GM12892 (cell line): Measurements from ENCODE around the gene USP7.

Source experiments
- POLR2A ChIP-seq: IDR thresholded peaks from 2 replicates; pipeline ENCODE4 v1.6.1; 2011; ENCODE audit warnings: low read depth, low read length, control low read depth
- POLR2AphosphoS5 ChIP-seq: IDR thresholded peaks from 2 replicates; pipeline ENCODE4 v1.6.1; 2011; ENCODE audit warnings: low read depth, low read length, control low read depth
- TAF1 ChIP-seq: IDR thresholded peaks from 2 replicates; pipeline ENCODE4 v1.6.1; 2011; ENCODE audit warnings: low read depth, mild to moderate bottlenecking, control low read depth, low read length, borderline replicate concordance

DNA sequence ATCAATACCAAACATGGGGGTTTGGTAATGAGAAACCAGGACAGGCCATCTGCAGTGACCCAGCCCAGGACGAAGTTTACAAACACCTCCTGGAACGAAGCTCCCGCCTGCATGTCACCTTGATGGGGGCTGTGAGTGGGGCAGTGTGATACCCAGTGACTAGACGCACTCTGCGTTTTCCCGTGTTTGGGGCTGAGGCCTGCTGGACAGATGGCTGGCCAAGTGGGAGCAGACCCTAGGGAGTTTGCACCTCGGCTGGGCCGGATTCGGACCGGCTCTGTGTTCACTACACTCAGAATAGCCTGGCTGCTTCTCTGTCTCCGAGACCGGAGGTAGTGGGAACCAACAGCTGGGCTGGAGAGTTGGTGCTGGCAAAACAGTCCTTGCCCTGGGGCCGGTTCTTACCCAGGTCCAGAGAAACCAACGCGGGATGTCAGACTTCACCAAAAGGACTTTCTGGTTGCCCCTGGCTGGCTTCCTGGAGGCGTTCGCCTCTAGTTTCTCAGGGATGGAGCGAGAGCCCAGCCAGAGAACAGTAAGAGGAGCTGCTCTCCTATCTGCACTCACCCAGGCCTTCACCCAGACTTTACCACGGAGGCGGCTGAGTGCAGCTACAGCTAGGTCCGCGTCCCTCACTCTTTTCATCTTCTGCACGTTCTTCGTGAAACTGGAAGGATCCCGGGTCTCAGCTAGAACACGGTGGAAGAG lies 115.3 kb downstream of the USP7 start:
- TF ChIP-seq POLR2A (no peak; the same call in none of the 2 replicates), POLR2AphosphoS5 (no peak), TAF1 (no peak)
